ENCODE measurements around the gene SETBP1.

GRCh38 chr18:44941516-44941915 is 260.8 kb downstream of the SETBP1 start:
- TF ChIP-seq CTCF (IDR thresholded peaks at IDR 0.05), result no peak
- no peak for TF ChIP-seq EP300 (IDR thresholded peaks at IDR 0.05)
